K562 (cell line): ENCODE data around the gene SMIM15. TPM values are rescaled to one million over a fixed set of nuclear protein-coding genes. Genes with fewer than 3 reads are reported as not detected.

Experiments used
- ATAC-seq: fragments of 200-7000 bp; cut with Tn5 transposase; 3 replicates; pipeline ENCODE4 v1.9.1; 2020; ENCODE audit warnings: moderate library complexity
- BruUV-seq: library from RNA; stranded (reverse); fragments of 400-500 nt; replicated peaks from 2 replicates; lab custom pipeline; 2021; lab: Mats Ljungman, UMichigan
- CTCF ChIA-PET: fragments of 300-600 bp; formaldehyde crosslinking; extraction: SDS; loops from one replicate; lab custom pipeline; 2021; ENCODE audit warnings: low intra/inter-chr PET ratio; lab: Yijun Ruan, JAX
- POLR2A ChIA-PET: fragments of 300-600, 350-650 bp; sonication (Branson Sonifier 250); formaldehyde crosslinking; extraction: SDS; loops from one replicate; lab custom pipeline; 2021; ENCODE audit warnings: antibody characterized with exemption, inconsistent platforms; lab: Yijun Ruan, JAX
- DNase-seq, 4 experiments: peaks; one replicate each; pipeline versions ENCODE4 v3.0.0 to v3.0.0-alpha.2; 2011 to 2018; ENCODE audit warnings: low spot score in 3 of 4, mixed read lengths in 3 of 4; ENCODE audit errors: extremely low read depth in 1 of 4
- FAIRE-seq: peaks from 2 replicates; lab custom pipeline; 2011; peaks lifted over from hg19 to GRCh38; lab: Jason Lieb, UNC
- H2AFZ ChIP-seq: 2 replicates; pipeline ENCODE4 v1.6.0; 2011; ENCODE audit warnings: low read depth, low read length, control low read depth, inconsistent platforms
- H3K27ac ChIP-seq: fragments of 200-600 bp; 3 replicates; pipeline ENCODE4 v1.8.0; 2011; ENCODE audit warnings: low read depth, mild to moderate bottlenecking, control low read depth, inconsistent platforms, low read length, moderate library complexity, mixed read lengths; ENCODE audit errors: extremely low read depth
- H3K27me3 ChIP-seq, 2 experiments: fragments of 300-600 bp in 1 of 2; 2 replicates in 1 of 2; 3 replicates in 1 of 2; pipeline versions ENCODE4 v1.6.0 to v1.8.0; 2011; ENCODE audit warnings: inconsistent platforms in 2 of 2, low read length in 2 of 2, mild to moderate bottlenecking in 1 of 2, mixed read lengths in 1 of 2, moderate library complexity in 1 of 2; ENCODE audit not compliant: control insufficient read depth in 2 of 2, insufficient read depth in 2 of 2
- H3K36me3 ChIP-seq: fragments of 300-600 bp; 3 replicates; pipeline ENCODE4 v1.8.0; 2011; ENCODE audit warnings: mild to moderate bottlenecking, low read length, inconsistent platforms; ENCODE audit not compliant: control insufficient read depth, insufficient read depth
- H3K4me1 ChIP-seq, 2 experiments: fragments of 200-600 bp in 1 of 2; replicated peaks in 1 of 2; 2 replicates in 1 of 2; 3 replicates in 1 of 2; pipeline versions ENCODE4 v1.5.1 to v1.8.0; 2011; ENCODE audit warnings: inconsistent platforms in 2 of 2, low read length in 2 of 2, mild to moderate bottlenecking in 1 of 2, mixed read lengths in 1 of 2, moderate library complexity in 1 of 2; ENCODE audit not compliant: control insufficient read depth in 2 of 2, insufficient read depth in 2 of 2
- H3K4me2 ChIP-seq: 2 replicates; pipeline ENCODE4 v1.6.1; 2011; ENCODE audit warnings: low read length, control low read depth, inconsistent platforms, mixed read lengths; ENCODE audit not compliant: insufficient read depth
- H3K4me3 ChIP-seq: fragments of 200-600 bp; sonication (generic), shearing (Covaris generic); 2 replicates; pipeline ENCODE4 v1.5.1; 2016; ENCODE audit warnings: control low read depth, inconsistent platforms
- H3K79me2 ChIP-seq: fragments of 200-600 bp; 3 replicates; pipeline ENCODE4 v1.8.0; 2011; ENCODE audit warnings: low read length, inconsistent platforms; ENCODE audit not compliant: control insufficient read depth, insufficient read depth
- H3K9ac ChIP-seq, 2 experiments: 2 replicates each; pipeline versions ENCODE4 v1.6.0 to v1.6.1; 2011; ENCODE audit warnings: low read depth in 2 of 2, low read length in 2 of 2, control low read depth in 1 of 2, inconsistent platforms in 1 of 2, mild to moderate bottlenecking in 1 of 2, mixed read lengths in 1 of 2; ENCODE audit not compliant: insufficient read depth in 1 of 2
- H3K9me1 ChIP-seq: one replicate; pipeline ENCODE4 v1.6.0; 2011; ENCODE audit warnings: inconsistent platforms, mild to moderate bottlenecking, low read length, moderate library complexity; ENCODE audit not compliant: control insufficient read depth, insufficient read depth
- H3K9me3 ChIP-seq: replicated peaks from 2 replicates; pipeline ENCODE4 v1.5.1; 2011; ENCODE audit warnings: low read depth, low read length, inconsistent platforms; ENCODE audit not compliant: control insufficient read depth, insufficient read depth
- H4K20me1 ChIP-seq: replicated peaks from 2 replicates; pipeline ENCODE4 v1.6.1; 2011; ENCODE audit warnings: low read length, inconsistent platforms, mixed read lengths; ENCODE audit not compliant: control insufficient read depth, insufficient read depth
- ETV5 ChIP-seq: sonication (generic); formaldehyde crosslinking; IDR thresholded peaks from 2 replicates; pipeline ENCODE4 v1.4.0; 2020; ENCODE audit warnings: low read depth, mild to moderate bottlenecking, missing genetic modification reagents
- HDAC2 ChIP-seq: fragments of 450-650 bp; IDR thresholded peaks from 2 replicates; pipeline ENCODE4 v1.6.1; 2016; ENCODE audit warnings: mild to moderate bottlenecking
- KLF13 ChIP-seq: fragments of 450-650 bp; IDR thresholded peaks from 2 replicates; pipeline ENCODE4 v1.6.1; 2016; ENCODE audit warnings: missing genetic modification characterization, low read depth, mild to moderate bottlenecking, missing compliant biosample characterization, moderate library complexity, borderline replicate concordance
- MTA2 ChIP-seq: fragments of 450-650 bp; IDR thresholded peaks from 2 replicates; pipeline ENCODE4 v1.6.1; 2016; ENCODE audit warnings: low read depth
- NFATC3 ChIP-seq: fragments of 450-650 bp; IDR thresholded peaks from 2 replicates; pipeline ENCODE4 v1.6.1; 2017; ENCODE audit warnings: mild to moderate bottlenecking
- NFE2 ChIP-seq: IDR thresholded peaks from 2 replicates; pipeline ENCODE4 v1.6.1; 2014; ENCODE audit warnings: antibody characterized with exemption, low read depth
- U2AF2 ChIP-seq: fragments of 200-400 bp; formaldehyde crosslinking; optimal IDR thresholded peaks from 2 replicates; pipeline ENCODE3; 2017; ENCODE audit warnings: low read depth, mild to moderate bottlenecking, low read length
- ZNF165 ChIP-seq: fragments of 250-450 bp; sonication (Bioruptor Pico); IDR thresholded peaks from 2 replicates; pipeline ENCODE4 v1.4.0; 2020; ENCODE audit warnings: borderline replicate concordance
- WGBS: fragments of 100-300 bp; shearing (Covaris generic); methylation state at CpG from one replicate; pipeline ENCODE4 v1.1.6; 2016; ENCODE audit warnings: low coverage, mixed read lengths; ENCODE audit not compliant: insufficient coverage; ENCODE audit errors: missing lambda C conversion rate; 5-methylcytosine and 5-hydroxymethylcytosine counted together
- in situ Hi-C: fragments of 300-500 bp; cut with MboI; formaldehyde crosslinking; loops from 4 replicates; pipeline ENCODE4 v1.15.0; 2018; ENCODE audit warnings: inconsistent platforms, mixed read lengths
- intact Hi-C: fragments of 100-400 bp; cut with micrococcal nuclease; formaldehyde crosslinking; loops from 2 replicates; pipeline ENCODE4 v1.14.2; 2022
- polyA plus RNA-seq, 8 experiments: library from polyadenylated mRNA; depleted of rRNA in 4 of 8; stranded (reverse) in 5 of 8; unstranded in 3 of 8; fragments of >200 nt; fragmentation: Nextera tagmentation in 2 of 8; fragmentation: Illumina TruSeq in 1 of 8; extraction: Ambion mirVana in 2 of 8; extraction: Trizol in 1 of 8; gene quantifications; 2 replicates each; pipeline versions ENCODE4 v1.2.1 to v1.2.3, GENCODE V29; 2011 to 2014; ENCODE audit warnings: inconsistent platforms in 1 of 8, missing spikeins in 1 of 8
- total RNA-seq, 7 experiments: library from RNA; depleted of rRNA in 6 of 7; stranded (reverse); fragments of >200 nt in 6 of 7; fragmentation: Illumina TruSeq in 2 of 7; extraction: Trizol in 2 of 7; gene quantifications; 2 replicates each; pipeline versions ENCODE4 v1.2.1 to v1.2.3, GENCODE V29; 2011 to 2021; ENCODE audit warnings: low replicate concordance in 1 of 7
- TF ChIP-seq, protein P1 (sequence below): IDR thresholded peaks from 2 replicates; pipeline ENCODE4 v1.6.1; 2012; ENCODE audit warnings: low read depth, low read length, improper control_type of control experiment, borderline replicate concordance
- TF ChIP-seq, protein P2 (sequence below): fragments of 250-450 bp; sonication (Bioruptor Pico); IDR thresholded peaks from 2 replicates; pipeline ENCODE4 v1.4.0; 2020; ENCODE audit warnings: mild to moderate bottlenecking, moderate library complexity, borderline replicate concordance

SMIM15 gene
- total and polyA plus RNA-seq, 9 of the 15 experiments (the other 6 are each of a cell fraction or from before 2014, with no cell fraction given) = 16.6 to 124 (median 82.0) TPM

- DNase-seq = no peak
- Histone ChIP-seq H3K9ac (no peak overlapping the region), H4K20me1 (no peaks in the 10 kb centered on the region), H3K79me2 (no peaks in the 10 kb centered on the region), H3K27ac (no peak overlapping the region), H3K4me2 (no peak overlapping the region), H3K36me3 (no peaks in the 10 kb centered on the region), H3K27me3 (no peaks in the 10 kb centered on the region)
- in situ Hi-C loops = no loop called here
- ATAC-seq = no peak
- ChIA-PET POLR2A (no interaction called here), CTCF (no interaction called here)
- intact Hi-C loops = loop anchor here (2.0 kb wide), 1 partner anchor 83 kb away; no protein-coding TSS in a partner anchor
- no TSS peak for BruUV-seq
- 42% methylated on average over 1 of the region's 1 CpG for WGBS
- no peak for FAIRE-seq
- TF ChIP-seq ZNF165 (CRISPR knock-in tag) = no peak
- no peak for TF ChIP-seq MTA2
- no peak for TF ChIP-seq NFE2
- TF ChIP-seq KLF13 (tag) = no peak
- TF ChIP-seq NFATC3 = no peak
- TF ChIP-seq, protein P1, sequence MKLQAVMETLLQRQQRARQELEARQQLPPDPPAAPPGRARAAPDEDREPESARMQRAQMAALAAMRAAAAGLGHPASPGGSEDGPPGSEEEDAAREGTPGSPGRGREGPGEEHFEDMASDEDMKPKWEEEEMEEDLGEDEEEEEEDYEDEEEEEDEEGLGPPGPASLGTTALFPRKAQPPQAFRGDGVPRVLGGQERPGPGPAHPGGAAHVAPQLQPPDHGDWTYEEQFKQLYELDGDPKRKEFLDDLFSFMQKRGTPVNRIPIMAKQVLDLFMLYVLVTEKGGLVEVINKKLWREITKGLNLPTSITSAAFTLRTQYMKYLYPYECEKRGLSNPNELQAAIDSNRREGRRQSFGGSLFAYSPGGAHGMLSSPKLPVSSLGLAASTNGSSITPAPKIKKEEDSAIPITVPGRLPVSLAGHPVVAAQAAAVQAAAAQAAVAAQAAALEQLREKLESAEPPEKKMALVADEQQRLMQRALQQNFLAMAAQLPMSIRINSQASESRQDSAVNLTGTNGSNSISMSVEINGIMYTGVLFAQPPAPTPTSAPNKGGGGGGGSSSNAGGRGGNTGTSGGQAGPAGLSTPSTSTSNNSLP = no peak
- TF ChIP-seq HDAC2 = no peak
- TF ChIP-seq ETV5 = no peak
- TF ChIP-seq, protein P2, sequence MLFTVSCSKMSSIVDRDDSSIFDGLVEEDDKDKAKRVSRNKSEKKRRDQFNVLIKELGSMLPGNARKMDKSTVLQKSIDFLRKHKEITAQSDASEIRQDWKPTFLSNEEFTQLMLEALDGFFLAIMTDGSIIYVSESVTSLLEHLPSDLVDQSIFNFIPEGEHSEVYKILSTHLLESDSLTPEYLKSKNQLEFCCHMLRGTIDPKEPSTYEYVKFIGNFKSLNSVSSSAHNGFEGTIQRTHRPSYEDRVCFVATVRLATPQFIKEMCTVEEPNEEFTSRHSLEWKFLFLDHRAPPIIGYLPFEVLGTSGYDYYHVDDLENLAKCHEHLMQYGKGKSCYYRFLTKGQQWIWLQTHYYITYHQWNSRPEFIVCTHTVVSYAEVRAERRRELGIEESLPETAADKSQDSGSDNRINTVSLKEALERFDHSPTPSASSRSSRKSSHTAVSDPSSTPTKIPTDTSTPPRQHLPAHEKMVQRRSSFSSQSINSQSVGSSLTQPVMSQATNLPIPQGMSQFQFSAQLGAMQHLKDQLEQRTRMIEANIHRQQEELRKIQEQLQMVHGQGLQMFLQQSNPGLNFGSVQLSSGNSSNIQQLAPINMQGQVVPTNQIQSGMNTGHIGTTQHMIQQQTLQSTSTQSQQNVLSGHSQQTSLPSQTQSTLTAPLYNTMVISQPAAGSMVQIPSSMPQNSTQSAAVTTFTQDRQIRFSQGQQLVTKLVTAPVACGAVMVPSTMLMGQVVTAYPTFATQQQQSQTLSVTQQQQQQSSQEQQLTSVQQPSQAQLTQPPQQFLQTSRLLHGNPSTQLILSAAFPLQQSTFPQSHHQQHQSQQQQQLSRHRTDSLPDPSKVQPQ (CRISPR knock-in tag) = no peak
- no peak for TF ChIP-seq U2AF2
- TF ChIP-seq, all 486 proteins: peak for 0
- Histone ChIP-seq H3K4me3 (no peak overlapping the region), H3K4me1 (no peaks in the 10 kb centered on the region; a peak in 1 of 5 replicates), H2AFZ (no peak overlapping the region), H3K9me3 (no peaks in the 10 kb centered on the region), H3K9me1 (no peaks in the 10 kb centered on the region)
Measured at GRCh38 chr5:61137835-61138234, 24.4 kb downstream of the SMIM15 start.
